Activated effector memory CD4-positive, alpha-beta T cell treated with anti-CD3 and anti-CD28 coated beads, Interleukin-2, amount 50 U/mL, for 16 hours (primary cell): ENCODE data around the gene SIRT2.
"Not testable (repeated sequence)": the region's sequence is repeated elsewhere in the genome, so short reads cannot be mapped to it uniquely, and the experiment has no call there.

Source experiments
- DNase-seq: peaks from one replicate; pipeline ENCODE4 v3.0.0-alpha.2; 2020

The SIRT2 gene

DNA sequence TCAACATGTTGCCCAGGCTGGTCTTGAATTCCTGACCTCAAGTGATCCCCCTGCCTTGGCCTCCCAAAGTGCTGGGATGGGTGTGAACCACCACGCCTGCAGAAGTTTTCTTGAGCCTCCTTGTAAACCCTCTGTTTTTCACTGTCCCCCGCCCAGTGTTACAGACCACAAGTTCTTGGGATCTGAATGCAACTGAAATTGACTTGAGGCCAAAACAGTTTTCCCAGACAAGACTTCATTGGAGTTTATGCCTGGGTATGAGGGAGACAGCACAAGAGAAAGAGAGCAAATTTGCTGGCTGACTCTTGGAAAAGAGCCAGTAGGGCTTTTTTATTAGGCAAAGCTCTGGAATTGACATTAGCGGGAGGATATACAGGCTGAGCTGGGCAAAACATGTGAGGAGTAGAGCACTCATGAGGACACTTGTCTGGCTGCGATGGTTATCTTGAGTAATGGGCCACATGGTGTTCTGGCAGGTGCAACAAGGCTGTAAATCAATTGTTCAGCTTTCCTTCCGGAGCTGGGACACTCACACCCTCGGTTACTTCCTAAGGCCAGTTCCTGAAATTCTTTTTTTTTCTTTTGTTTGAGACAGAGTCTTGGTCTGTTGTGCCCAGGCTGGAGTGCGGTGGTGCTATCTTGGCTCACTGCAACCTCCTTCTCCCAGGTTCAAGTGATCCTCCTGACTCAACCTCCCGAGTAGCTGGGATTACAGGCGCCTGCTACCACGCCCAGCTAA is 36.9 kb downstream of the SIRT2 start:
- DNase-seq: no peak

DNA sequence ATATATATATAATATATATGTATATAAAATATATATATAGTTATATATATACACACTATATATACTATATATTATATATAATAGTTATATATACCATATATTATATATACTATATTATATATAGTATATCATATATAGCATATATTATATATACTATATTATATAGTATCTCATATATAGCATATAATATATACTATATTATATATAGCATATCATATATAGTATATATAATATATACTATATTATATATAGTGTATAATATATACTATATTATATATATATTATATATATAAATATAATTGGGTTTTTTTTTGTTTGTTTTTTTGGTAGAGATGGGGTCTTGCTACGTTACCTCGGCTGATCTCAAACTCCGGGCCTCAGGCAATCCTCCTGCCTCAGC is 38.0 kb downstream of the SIRT2 start:
- no peak for DNase-seq

DNA sequence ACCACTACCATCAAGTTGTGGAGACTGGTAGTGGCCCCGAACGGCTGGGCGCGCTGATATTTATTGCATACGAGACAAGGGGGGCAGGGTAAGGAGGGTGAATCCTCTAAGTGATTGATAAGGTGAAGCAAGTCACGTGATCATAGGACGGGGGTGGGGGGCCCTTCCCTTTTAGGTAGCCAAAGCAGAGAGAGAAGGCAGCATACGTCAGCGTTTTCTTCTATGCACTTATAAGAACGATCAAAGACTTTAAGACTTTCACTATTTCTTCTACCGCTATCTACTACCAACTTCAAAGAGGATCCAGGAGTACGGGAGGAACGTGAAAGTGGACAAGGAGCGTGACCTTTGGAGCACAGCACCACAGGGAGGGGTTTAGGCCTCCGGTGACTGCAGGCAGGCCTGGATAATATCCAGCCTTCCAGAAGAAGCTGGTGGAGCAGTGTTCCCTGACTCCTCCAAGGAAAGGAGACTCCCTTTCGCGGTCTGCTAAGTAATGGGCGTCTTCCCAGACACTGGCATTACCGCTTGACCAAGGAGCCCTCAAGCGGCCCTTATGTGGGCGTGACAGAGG is 39.7 kb downstream of the SIRT2 start:
- DNase-seq: not testable (repeated sequence)

DNA sequence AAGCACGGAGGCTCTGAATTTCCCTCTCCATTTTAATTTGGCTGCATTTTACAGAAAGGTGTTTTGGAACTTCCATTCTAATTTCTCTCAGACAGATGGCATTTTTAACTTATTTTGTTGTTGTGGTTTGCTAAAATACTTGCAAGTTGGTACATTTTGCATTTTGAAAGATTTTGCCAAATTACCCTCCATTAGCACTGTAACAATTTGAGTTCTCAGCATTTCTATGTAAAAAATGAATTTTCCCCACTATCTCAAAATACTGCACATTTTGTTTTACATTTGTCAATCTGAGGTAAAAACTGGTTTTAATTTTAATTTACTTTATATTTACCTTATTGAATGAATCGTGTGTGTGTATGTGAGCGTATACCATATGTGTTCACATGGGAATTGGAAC is 42.6 kb downstream of the SIRT2 start:
- DNase-seq: no peak

DNA sequence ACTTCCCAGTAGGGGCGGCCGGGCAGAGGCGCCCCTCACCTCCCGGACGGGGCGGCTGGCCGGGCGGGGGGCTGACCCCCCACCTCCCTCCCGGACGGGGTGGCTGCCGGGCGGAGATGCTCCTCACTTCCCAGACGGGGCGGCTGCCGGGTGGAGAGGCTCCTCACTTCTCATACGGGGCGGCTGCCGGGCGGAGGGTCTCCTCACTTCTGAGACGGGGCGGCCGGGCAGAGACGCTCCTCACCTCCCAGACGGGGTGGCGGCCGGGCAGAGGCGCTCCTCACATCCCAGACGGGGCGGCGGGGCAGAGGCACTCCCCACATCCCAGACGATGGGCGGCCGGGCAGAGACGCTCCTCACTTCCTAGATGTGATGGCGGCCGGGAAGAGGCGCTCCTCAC is 43.7 kb downstream of the SIRT2 start:
- DNase-seq: not testable (repeated sequence)

DNA sequence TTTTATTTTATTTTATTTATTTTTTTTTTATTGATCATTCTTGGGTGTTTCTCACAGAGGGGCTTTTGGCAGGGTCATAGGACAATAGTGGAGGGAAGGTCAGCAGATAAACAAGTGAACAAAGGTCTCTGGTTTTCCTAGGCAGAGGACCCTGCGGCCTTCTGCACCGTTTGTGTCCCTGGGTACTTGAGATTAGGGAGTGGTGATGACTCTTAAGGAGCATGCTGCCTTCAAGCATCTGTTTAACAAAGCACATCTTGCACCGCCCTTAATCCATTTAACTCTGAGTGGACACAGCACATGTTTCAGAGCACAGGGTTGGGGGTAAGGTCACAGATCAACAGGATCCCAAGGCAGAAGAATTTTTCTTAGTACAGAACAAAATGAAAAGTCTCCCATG is 44.5 kb downstream of the SIRT2 start:
- not testable (repeated sequence) for DNase-seq

DNA sequence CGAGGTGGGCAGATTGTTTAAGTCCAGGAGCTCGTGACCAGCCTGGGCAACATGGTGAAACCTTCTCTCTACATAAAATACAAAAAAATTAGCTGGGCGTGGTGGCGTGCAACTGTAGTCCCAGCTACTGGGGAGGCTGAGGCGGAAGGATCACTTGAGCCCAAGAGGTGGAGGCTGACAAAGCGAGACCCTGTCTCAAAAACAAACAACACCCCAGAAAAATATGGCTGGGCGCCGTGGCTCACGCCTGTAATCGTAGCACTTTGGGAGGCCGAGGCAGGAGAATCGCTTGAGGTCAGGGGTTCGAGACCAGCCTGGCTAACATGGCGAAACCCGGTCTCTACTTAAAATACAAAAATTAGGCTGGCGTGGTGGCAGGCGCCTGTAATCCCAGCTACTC is 46.2 kb downstream of the SIRT2 start:
- DNase-seq: no peak

DNA sequence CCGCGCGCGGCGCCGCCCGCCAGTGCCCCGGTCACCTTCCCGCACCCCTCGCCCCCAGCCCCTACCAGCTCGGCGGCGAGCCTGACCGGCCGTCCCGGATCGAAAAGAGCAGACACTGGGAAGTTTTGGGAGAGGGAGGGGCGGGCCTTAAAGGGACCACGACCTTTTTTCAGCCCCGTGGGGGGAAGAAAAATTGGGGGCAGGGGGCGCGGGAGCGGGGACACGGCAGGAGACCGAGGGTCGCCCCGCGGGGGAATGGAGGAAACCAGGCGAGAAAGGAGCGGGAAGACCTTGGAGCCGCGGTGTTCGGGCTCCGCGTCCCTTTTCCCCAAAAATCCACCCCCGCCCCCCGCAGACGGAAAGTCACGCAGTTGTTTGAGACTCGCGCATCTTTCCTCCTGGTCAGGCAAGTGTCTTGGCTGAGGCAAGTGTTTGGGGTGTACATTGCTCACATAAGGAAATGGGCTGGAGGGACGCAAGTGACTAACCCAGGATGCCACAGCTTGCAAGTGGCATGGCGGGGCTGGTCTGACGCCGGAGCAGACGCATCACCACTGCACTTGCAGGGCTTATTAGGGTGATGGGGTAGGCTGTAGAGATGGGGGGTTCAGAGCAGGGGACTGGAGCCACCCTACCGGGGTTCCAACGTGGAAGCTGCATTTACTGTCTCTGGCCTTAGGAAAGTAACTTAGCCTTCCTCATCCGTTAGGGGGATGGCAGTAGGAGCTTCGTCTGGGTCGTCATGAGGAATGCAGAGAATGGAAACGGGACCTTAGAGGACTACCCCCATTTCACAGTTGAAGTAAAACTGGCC is 47.0 kb downstream of the SIRT2 start:
- peak; percentile 85 for DNase-seq

DNA sequence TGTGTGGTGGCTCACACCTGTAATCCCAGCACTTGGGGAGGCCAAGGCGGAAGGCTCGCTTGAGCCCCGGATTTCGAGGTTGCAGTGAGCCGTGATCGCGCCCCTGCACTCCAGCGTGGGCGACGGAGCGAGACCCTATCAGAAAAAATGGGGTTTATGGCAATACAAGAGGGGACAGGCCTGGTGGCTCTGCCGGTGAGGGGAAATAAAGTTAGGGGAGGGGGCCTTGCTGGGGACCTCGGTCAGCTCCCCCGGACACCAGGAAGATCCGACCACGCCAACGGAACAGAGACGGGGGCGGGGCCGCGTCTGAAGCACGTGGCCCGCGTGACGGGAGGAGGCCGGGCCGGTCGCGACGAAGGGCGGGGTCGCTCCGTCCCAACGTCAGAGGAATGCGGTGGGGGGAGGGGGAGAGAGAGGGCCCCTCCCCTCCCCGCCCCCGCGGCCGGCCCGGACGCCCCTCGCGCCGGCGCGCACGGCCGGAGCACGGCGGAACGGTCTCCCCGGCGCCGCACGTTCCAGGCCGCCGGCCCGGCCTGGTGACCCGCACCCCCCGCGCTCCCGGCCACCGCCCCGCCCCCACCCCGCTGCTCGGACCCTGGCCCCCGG is 47.7 kb downstream of the SIRT2 start:
- peak; percentile 96 for DNase-seq

DNA sequence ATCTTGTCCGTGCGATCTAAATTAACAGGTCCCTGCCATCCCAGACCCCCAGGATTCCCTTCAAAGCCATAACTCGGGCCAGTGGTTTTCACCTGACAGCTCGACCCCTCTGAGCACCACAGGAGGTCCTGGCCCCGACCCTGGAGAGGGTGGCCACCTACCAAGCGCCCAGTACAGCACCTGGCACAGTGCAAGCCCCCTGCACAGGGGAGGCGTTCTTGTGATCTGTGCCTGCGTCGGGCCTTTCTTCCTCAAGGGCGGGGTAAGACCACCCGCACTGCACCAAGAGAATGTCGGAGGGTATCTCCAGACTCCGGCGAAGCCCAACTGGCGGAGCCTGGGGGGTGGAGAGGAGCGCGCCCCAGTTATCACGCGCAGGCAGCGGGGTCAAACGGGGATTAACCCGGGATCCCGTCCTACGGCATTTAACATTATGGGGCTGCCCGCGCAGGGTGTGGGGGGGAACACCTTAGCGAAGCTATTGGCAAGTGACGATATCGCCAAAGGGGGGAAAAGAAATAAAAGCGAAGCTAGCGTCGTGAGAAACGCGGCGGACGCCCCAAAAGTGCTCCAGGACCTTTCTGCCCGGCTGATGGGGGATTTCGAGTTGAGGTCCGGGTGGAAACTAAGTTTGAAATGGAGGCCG is 48.3 kb downstream of the SIRT2 start:
- peak; percentile 79 for DNase-seq

DNA sequence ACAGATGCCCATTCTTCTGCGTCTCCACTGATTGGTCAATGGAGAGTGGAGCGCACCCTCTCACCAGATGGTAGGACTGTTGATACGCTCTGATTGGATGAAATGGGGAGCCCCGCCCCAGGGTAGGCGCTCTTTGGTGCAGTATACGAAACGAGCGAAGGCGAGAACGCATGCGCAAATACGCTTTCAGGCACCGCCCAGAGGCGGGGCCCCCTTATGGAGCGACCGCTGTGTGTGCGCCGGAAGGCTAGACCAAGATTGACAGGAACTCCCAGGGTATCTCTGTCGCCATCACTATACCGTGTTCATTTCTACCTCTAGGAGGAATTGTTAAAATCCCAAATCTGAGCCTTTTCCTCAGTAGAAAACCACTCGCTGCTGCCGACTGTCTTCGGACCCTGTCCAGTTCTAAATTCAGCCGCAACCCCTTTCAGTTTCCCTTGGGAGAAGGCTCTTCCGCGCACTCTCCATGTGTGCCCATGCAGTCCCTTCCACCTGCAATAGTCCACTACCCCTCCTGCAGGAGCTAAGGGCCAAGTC is 48.9 kb downstream of the SIRT2 start:
- DNase-seq: peak; percentile 99

DNA sequence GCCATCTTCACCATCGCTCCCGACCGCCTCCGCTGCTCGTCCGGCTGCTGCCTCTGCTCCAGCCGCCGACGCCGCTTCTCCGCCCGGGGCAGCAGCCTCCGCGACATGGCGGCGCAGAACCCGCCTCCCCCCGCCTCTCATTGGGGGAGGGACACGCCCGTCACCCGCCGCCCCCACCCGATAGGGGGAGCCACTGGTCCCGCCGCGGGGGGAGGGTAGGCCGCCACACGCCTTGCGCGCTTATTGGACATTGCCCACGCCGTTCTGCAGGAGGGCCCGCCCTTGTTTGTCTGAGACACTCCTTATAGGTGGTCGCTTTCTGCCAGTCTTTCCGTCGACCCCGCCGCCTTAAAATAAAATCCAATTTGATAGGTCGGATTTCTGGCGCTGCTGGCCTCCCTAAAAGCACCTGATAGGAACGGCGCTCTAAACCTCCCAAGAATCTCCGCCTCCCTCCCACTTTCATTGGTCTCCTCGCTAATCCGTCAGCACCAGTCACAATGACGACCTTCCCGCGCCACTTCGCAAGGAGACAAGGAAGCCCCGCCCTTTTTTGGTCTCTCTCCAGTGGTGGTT is 49.5 kb downstream of the SIRT2 start, which contains the start of gene HNRNPL:
TSS of gene HNRNPL (minus strand) at position 127 of the 576 bp plus-strand sequence. CDS start at position 107, 20 bp downstream.
- peak; percentile 100 for DNase-seq

DNA sequence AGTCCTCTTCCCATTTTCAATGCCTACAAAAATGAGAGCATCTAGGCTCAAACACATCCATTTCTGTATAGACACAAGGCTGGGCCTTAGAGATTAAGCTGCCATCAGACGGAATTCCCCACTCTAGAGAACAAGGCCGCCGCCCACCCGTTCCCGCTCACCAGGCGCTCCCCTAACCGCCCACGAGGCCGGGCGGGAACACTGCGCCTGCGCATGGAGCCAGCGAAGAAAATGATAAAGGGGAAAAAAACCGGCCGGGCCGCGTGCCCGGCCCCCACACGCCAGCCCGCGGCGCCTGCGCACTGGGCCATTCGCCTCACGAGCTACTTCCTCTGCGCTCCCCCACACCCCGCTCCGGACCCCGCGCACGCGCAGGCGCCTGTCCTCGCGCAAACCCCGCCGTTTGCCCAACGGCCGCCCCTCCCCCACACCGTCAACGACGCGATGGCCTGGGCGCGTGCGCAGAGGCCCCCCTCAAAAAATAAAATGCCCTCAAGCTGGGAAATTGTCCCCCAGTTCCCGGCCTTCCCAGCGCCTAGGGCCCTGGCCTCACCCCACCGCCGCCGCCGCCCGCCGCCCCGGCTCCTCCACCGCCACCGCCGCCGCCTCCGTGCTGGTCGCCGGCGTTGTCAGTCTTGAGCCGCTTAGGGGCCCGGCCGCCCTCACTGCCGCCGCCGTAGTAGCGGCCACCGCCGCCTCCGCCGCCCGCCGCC is 50.1 kb downstream of the SIRT2 start:
- DNase-seq: peak; percentile 99

DNA sequence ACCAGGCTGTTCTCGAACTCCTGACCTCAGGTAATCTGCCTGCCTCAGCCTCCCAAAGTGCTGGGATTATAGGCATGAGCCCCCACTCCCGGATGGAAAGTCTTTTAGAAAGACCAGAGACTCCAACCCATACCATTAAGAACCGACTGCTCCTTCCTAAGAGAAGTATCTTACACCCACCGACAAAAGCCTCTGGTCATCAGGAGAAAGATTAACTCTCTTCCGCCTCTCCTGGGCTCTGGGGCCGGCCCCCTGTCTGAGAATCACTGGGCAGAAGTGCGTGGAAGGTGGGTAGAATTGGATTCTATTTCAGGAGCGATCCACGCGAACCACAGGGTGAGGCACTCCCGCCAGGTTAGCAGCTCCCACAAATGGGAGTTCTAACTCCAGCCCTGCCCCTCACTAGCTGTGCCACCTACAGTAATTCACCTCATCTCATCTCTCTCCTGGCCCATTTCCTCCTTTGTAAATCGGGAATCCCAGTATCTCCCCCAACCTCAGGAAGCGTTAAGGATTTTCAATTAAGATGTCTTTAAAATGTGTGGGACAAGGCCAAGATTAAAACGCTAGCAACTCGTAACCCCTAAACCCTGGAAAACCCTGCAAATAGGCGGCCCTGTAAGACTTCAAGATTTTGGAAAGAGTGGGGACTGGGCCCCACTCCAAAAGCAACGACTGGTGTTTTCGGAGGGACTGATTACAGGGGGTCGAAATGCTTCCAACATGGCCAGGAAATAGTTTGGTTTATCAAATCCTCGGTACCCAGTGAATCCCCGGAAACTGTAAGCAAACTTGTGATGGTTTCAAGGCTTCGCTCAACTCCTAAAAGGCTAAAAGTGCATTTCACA is 50.9 kb downstream of the SIRT2 start:
- no peak for DNase-seq

DNA sequence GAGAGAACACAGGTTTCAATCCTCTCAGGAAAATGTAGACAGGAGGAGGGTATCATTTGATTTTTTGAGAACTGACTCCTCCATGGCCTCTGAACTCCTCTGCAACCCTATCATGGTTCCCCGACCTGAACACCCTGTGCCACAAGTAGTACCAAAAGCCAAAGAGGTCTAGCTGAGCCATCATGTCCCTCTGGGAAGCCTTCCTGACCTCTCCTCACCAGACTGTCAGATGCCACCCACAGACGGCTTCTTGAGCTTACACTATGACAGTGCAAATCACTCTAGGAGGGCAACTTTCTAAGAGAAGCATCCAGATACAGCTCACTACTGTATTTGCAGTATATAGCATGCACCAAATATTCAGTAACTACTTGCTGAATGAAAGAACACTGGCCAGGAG is 53.3 kb downstream of the SIRT2 start:
- no peak for DNase-seq

DNA sequence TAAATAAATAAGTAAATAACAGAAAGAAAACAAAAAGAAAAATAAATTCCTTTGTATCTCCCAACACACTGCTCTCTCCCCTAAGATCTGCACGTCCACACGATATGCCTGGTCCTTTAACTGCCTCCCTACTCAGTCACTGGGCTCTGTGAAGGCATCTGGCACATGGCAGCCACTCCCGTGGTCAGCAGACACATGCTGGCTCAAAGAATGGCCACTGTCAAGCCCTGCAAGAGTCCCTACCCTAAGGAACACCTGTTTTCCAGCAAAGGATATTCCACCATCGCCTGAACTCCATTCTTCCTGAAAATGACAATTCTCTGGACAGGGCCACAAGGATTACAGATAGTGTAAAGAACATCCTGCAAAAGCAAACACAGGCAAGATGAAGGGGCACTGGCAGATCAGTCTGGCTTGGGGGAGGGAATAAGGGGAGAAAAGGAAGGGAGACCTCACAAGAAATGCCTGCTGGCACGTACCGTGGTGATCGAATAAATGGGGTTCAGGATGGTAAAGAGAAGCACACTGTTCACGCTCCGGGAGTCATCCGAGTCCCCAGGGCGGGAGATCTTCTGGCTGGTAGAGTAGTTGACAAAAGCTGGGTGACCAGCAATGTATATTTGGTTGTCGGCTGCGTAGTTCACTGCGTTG is 53.9 kb downstream of the SIRT2 start:
- no peak for DNase-seq

DNA sequence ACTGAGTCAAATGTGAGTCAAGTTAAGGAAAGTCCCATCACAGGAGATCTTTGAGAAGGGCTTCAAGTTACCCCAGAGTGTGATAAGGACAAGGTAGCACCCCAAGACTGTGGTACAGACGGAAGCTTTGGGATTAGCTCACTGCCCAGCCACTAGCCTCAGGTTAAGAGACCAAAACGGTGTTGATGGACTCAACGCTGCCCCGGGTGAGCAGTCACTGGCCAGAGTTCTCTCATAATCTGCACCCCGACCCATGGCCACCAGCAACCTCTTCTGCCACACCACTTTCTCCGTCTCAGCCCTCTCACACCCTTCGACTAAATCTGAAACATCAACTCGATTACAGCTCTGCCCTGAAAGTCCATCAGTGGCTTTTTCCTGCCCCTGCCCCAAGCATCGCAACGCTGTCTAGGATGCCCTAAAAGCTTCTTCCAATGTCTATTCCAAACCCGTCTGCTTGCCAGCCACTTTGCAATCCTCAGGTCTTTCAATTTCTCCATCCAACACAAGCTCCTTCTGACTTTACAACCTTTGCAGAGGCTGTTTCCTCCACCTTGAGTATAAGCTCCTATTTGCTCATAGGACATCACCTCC is 55.2 kb downstream of the SIRT2 start:
- no peak for DNase-seq

DNA sequence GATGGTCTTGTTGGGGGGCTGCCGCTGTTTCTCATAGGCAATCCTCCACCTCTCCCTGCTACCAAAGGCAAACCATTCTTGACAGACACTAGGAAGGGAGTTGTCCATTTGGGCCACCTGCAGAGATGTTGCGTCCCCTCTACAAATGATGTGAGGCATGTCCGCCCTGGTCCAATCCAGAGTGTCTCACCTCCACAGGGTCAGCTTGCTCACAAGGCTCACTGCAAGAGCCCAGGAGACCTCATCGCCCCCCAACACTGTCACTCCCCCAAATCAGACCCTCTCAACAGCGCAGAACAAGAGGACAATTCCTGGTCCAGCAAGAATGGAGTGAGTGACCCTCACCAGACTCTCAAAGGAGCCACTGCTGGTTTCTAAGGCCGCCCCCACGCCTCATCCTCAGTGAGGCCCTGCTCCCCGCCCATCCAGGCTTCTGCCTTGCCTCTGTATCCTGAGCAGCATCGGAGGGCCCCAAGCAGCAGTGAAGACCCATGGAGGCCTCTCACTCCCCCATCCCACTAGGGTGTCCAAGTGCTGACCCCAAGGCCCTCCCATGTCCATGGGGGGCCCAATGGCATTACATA is 56.2 kb downstream of the SIRT2 start:
- DNase-seq: no peak
